Fibroblast of skin of left quadriceps (primary cell): ENCODE data around the gene RAD51AP2.

Source experiments
- DNase-seq, 2 experiments: peaks; one replicate each; pipeline ENCODE4 v3.0.0-alpha.2; 2013; ENCODE audit warnings: low read depth in 2 of 2

Gene RAD51AP2

DNA sequence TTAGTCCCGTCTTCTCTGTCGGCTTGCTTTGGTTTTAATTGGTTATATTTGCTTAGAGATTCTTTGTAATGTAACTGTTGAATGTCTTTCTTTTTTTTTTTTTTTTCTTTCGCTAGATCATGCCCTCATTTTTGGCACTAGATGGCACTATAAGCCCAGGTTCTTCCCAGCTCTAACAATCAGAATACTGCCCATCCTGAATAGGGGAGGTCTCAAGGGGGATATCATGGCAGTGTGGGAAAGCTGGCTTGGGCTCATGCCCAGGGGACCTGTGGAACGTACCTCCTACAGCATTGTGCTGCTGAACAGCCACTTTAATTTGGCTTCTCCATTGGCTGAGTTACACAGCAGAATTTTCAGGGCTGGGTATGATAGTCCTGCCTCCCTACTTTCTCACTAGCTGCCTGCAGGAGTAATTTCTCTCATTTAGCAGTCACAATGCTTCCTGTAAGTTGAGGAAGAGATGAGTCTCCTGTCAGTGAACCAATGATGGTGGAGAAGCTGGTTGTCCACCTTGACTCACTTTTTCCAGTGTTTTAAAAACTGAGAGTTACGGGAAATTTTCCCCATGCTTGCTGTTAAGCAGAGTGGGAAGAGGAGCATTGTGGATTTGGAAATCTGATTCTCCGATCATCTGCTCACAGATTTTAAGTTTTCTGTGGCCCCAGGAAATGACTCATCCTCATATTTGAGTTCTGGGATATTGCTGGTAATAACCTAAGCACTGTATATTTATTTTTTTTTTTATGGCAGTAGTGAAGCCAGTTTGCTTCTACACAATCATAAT is 47.2 kb downstream of the RAD51AP2 start:
- no peak for DNase-seq

DNA sequence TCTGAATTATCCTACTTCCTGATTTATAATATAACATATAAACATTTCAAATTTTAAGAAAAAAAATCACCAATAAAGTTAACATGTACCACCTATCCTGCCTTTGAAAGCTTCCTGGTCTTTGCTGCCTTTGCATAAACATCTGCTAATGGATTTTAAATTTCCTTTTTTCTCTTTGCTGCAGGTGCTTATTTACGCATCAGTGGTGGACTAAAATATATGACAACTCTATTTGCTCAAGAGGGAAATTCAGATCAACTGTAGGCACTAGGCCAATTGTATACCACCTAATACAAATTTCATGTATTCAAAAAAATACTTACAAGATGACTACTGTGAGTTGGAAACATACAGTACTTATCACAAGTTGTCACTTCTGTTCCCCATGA is 57.2 kb downstream of the RAD51AP2 start:
- no peak for DNase-seq
